Measurements from ENCODE around the gene CLEC19A.

GRCh38 chr16:19305443-19305842 lies 19.9 kb downstream of the CLEC19A start:
- no peak for TF ChIP-seq CTCF (IDR thresholded peaks at IDR 0.05; ENCODE audit: insufficient read depth, low read length, poor library complexity, severe bottlenecking)
- TF ChIP-seq EZH2phosphoT487 (conservative IDR thresholded peaks at IDR 0.05; ENCODE audit: low read length) = no peak
